Esophagus muscularis mucosa (tissue), 4 donors: Measurements from ENCODE around the gene DACH2. TPM values are rescaled to one million over a fixed set of nuclear protein-coding genes. Genes with fewer than 3 reads are reported as not detected.

ENCODE experiments used
- DNase-seq: peaks from one replicate; pipeline ENCODE4 v3.0.0-alpha.2; 2017; ENCODE audit errors: extremely low spot score
- H3K27ac ChIP-seq, 4 donors: fragments of 200-600 bp; sonication (generic); replicated peaks in 1 of 4; 1 replicate in 3 of 4; 2 replicates in 1 of 4; pipeline ENCODE4 v1.5.1; 2016 to 2019; ENCODE audit warnings: mild to moderate bottlenecking in 1 of 4
- H3K27me3 ChIP-seq, 4 donors: fragments of 200-600 bp; sonication (generic); one replicate each; pipeline versions ENCODE4 v1.5.1 to v1.6.0; 2016 to 2019
- H3K36me3 ChIP-seq, 4 donors: fragments of 200-600 bp; sonication (generic); one replicate each; pipeline ENCODE4 v1.5.1; 2016 to 2019
- H3K4me1 ChIP-seq, 4 donors: fragments of 200-600 bp; sonication (generic); one replicate each; pipeline ENCODE4 v1.5.1; 2016 to 2019
- H3K4me3 ChIP-seq, 4 donors: fragments of 200-600 bp; sonication (generic); 1 replicate in 2 of 4; 2 replicates in 2 of 4; pipeline ENCODE4 v1.5.1; 2016 to 2019; ENCODE audit warnings: mild to moderate bottlenecking in 4 of 4, moderate library complexity in 1 of 4
- H3K9me3 ChIP-seq, 4 donors: fragments of 200-600 bp; sonication (generic); 1 replicate in 3 of 4; 2 replicates in 1 of 4; pipeline ENCODE4 v1.5.1; 2016 to 2019
- EP300 ChIP-seq: sonication (generic); formaldehyde crosslinking; IDR thresholded peaks from one replicate; pipeline ENCODE4 v1.6.1; 2017; ENCODE audit warnings: antibody characterized with exemption
- POLR2A ChIP-seq: fragments of 450-650 bp; IDR thresholded peaks from one replicate; pipeline ENCODE4 v1.6.1; 2017; ENCODE audit warnings: antibody characterized with exemption, moderate library complexity, mild to moderate bottlenecking, low read depth
- POLR2AphosphoS5 ChIP-seq, 2 donors: sonication (generic); formaldehyde crosslinking; IDR thresholded peaks; one replicate each; pipeline ENCODE4 v1.6.1; 2017; ENCODE audit warnings: antibody characterized with exemption in 2 of 2
- WGBS: methylation state at CpG from one replicate; pipeline ENCODE4 v1.1.5; 2018; 5-methylcytosine and 5-hydroxymethylcytosine counted together
- intact Hi-C: fragments of 100-400 bp; cut with DNase I; formaldehyde crosslinking; loops from one replicate; pipeline ENCODE4 v1.15.1; 2023
- small RNA-seq, 3 donors: library from RNA; depleted of rRNA; stranded (forward); fragments of <200 nt; gene quantifications; one replicate each; pipeline ENCODE3, GENCODE V24; 2016
- total RNA-seq, 4 donors: library from RNA; depleted of rRNA; stranded (reverse); fragments of >200 nt; gene quantifications; one replicate each; pipeline versions ENCODE4 v1.1.0 to v1.2.1, GENCODE V29; 2016
- TF ChIP-seq, protein P1 (sequence below), 3 experiments: fragments of 200-600 bp in 2 of 3; fragments of 450-650 bp in 1 of 3; sonication (generic) in 2 of 3; IDR thresholded peaks; one replicate each; pipeline ENCODE4 v1.5.1; 2017 to 2019; ENCODE audit warnings: antibody characterized with exemption in 3 of 3, mild to moderate bottlenecking in 2 of 3, moderate library complexity in 1 of 3

Gene DACH2
- total RNA-seq, 4 donors from 2014 or later, result 0.39 TPM; not detected in 3

DNA sequence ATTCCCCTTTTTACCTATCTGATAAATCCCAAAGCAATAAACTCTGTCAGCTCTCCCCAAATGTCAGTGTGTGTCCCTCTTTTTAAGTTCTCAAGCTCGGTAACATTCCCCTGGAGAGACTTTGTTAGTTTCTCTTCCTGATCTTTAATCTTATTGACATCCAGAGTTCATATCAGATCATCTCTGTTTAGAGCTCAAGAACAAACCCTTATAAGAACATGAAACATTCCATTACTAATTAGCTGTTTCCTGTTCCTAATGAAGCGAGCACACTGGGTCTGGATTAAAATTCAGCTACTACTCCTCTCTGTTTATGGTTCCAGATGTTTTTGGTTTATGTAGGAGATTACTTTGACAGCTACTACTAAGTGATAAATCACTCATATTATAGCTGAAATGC lies 681.5 kb downstream of the DACH2 start:
- TF ChIP-seq EP300 (no peak), POLR2A (no peak), POLR2AphosphoS5 (IDR thresholded peaks at IDR 0.05) (no peak)
- TF ChIP-seq, protein P1, sequence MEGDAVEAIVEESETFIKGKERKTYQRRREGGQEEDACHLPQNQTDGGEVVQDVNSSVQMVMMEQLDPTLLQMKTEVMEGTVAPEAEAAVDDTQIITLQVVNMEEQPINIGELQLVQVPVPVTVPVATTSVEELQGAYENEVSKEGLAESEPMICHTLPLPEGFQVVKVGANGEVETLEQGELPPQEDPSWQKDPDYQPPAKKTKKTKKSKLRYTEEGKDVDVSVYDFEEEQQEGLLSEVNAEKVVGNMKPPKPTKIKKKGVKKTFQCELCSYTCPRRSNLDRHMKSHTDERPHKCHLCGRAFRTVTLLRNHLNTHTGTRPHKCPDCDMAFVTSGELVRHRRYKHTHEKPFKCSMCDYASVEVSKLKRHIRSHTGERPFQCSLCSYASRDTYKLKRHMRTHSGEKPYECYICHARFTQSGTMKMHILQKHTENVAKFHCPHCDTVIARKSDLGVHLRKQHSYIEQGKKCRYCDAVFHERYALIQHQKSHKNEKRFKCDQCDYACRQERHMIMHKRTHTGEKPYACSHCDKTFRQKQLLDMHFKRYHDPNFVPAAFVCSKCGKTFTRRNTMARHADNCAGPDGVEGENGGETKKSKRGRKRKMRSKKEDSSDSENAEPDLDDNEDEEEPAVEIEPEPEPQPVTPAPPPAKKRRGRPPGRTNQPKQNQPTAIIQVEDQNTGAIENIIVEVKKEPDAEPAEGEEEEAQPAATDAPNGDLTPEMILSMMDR (IDR thresholded peaks at IDR 0.05), result no peak
- WGBS, result 40% methylated on average over 2 of the region's 2 CpGs

DNA sequence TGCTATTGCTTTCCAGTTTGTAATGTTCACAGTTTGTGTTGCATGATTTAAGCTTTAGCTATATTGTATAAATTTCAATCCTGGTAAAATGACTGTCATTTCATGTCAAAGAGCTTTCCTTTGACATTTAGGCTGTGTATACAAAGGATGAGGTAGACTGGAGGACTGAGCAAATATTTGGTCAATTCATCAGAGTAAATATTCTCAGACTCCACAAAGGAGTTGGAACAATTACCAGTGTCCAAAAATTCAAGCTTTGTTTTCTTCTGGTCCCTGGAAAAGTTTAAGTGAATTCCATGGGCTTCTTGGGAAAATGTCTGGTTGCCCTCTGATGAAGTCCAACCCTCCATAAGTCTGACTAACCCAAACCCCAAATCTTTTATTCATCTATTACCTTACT lies 682.4 kb downstream of the DACH2 start:
- no peak for DNase-seq
- intact Hi-C loops, result no loop called here
- TF ChIP-seq, protein P1 (IDR thresholded peaks at IDR 0.05), result no peak
- TF ChIP-seq POLR2A, result no peak
- TF ChIP-seq EP300, result no peak
- no peak for TF ChIP-seq POLR2AphosphoS5 (IDR thresholded peaks at IDR 0.05)
- Histone ChIP-seq H3K4me3 (no peak overlapping the region), H3K4me1 (no peaks in the 10 kb centered on the region), H3K36me3 (no peaks in the 10 kb centered on the region), H3K27ac (no peak overlapping the region), H3K9me3 (no peaks in the 10 kb centered on the region), H3K27me3 (no peaks in the 10 kb centered on the region)

More for the DNA sequence above, 681.5 kb downstream of the DACH2 start:
- H3K9me3 ChIP-seq, result no peaks in the 10 kb centered on the region
- H3K27ac ChIP-seq, result no peak overlapping the region
- no peaks in the 10 kb centered on the region for H3K4me1 ChIP-seq
- intact Hi-C loops, result no loop called here
- no peak for DNase-seq
- H3K27me3 ChIP-seq, result no peaks in the 10 kb centered on the region
- H3K4me3 ChIP-seq, result no peak overlapping the region
- no peaks in the 10 kb centered on the region for H3K36me3 ChIP-seq

DNA sequence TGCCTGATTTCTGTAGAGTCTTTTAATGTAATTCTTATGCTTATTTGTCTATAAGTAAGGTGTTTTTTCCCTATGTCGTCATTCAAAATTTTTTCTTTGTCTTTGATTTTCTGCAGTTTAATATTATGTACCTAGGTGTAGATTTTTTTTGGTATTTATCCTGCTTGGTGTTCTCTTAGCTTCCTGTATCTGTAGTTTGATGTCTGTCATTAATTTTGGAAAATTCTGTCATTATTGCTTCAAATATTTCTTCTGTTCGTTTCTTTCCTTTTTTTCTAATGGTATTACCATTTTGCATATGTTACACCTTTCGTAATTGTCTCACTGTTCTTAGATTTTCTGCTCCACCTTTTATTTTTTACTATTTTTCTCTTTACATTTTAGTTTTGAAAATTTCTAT lies 696.9 kb downstream of the DACH2 start:
- WGBS, result 43% methylated on average over 3 of the region's 3 CpGs
- TF ChIP-seq POLR2AphosphoS5 (IDR thresholded peaks at IDR 0.05), result no peak
- TF ChIP-seq POLR2A, result no peak
- TF ChIP-seq EP300, result no peak
- TF ChIP-seq, protein P1 (IDR thresholded peaks at IDR 0.05), result no peak
- Histone ChIP-seq H3K27me3 (no peaks in the 10 kb centered on the region), H3K36me3 (no peaks in the 10 kb centered on the region), H3K9me3 (no peaks in the 10 kb centered on the region), H3K27ac (no peak overlapping the region), H3K4me3 (no peak overlapping the region), H3K4me1 (no peaks in the 10 kb centered on the region)
- no peak for DNase-seq
- intact Hi-C loops, result no loop called here

Small RNA genes within 50 kb of the gene (small RNA-seq; reads per million reads assigned to genes)
- 0 reads per million in 3 donors for gene FCF1P9
- 0 reads per million in 3 donors for gene RF00026

Other genes with a start within 250 kb of the DACH2 start
- 10 to 100 TPM; 13.9 to 16.3 (median 15.2) TPM for gene CHM, start 100.9 kb upstream of the DACH2 start, total RNA-seq